GM12891 (cell line): ENCODE results near the gene SOCS1.
"Not testable (repeated sequence)": the region's sequence is repeated elsewhere in the genome, so short reads cannot be mapped to it uniquely, and the experiment has no call there.

ENCODE experiments used
- PAX5 ChIP-seq: IDR thresholded peaks from 2 replicates; pipeline ENCODE4 v1.6.1; 2011; ENCODE audit warnings: low read length, moderate library complexity, mild to moderate bottlenecking; ENCODE audit not compliant: insufficient read depth, severe bottlenecking
- POLR2A ChIP-seq: IDR thresholded peaks from 2 replicates; pipeline ENCODE4 v1.6.1; 2011; ENCODE audit warnings: low read depth, low read length, control low read depth
- POLR2AphosphoS5 ChIP-seq: IDR thresholded peaks from 2 replicates; pipeline ENCODE4 v1.6.1; 2011; ENCODE audit warnings: low read depth, low read length, control low read depth
- POU2F2 ChIP-seq: IDR thresholded peaks from 2 replicates; pipeline ENCODE4 v1.6.1; 2011; ENCODE audit warnings: low read depth, mild to moderate bottlenecking, control low read depth, low read length, moderate library complexity
- SPI1 ChIP-seq: IDR thresholded peaks from 2 replicates; pipeline ENCODE4 v1.6.1; 2011; ENCODE audit warnings: low read depth, low read length, control low read depth
- TAF1 ChIP-seq: IDR thresholded peaks from 2 replicates; pipeline ENCODE4 v1.6.1; 2011; ENCODE audit warnings: low read depth, low read length, control low read depth

DNA sequence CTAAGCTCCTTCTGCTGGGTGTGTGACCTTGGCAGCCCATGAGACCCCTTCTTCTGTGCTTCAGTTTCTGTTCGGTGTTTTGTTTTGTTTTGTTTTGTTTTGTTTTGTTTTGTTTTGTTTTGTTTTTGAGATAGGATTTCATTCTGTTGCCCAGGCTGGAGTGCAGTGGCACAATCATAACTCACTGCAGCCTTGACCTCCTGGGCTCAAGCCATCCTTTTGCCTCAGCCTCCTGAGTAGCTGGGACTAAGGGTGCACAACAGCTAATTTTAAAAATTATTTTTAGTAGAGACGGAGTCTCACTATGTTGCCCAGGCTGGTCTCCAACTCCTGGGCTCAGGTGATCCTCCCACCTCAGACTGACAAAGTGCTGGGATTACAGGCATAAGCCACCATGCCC is 35.5 kb downstream of the SOCS1 start:
- TF ChIP-seq POLR2A, TAF1, SPI1, POLR2AphosphoS5, POU2F2, PAX5: not testable (repeated sequence)
